ENCODE measurements around the gene HMGCS2.
A peak's percentile ranks its signal among the peaks of the same experiment; 100 is the strongest.

The HMGCS2 gene

GRCh38 chr1:119773711-119774241 is 5.1 kb upstream of the HMGCS2 start:
- no peak for TF ChIP-seq CTCF (IDR thresholded peaks at IDR 0.05; ENCODE audit: insufficient read depth, low read depth, low read length, missing control alignments)
- H3K4me3 ChIP-seq (ENCODE audit: low read length), result no peak overlapping the region
- DNase-seq (ENCODE audit: low read depth), result peak; percentile 56

DNA sequence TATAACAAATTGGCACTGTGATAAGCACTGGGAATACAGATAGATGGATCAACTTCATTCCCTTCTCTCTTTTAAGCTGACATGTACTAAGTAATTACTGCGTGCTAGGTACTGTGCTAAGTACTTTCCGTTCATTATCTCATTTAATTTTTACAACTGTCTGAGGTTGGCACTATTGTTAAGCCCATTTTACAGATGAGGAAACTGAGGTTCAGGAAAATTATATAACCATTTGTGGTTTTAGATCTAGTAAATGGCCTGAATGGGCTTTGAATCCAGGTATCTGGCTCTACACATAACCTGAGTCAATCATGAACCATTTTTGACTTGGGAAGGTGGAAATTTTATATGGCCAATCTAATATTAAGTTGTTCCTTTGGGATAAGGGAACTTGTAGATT is 3.6 kb upstream of the HMGCS2 start:
- no peak for TF ChIP-seq CTCF (IDR thresholded peaks at IDR 0.05; ENCODE audit: insufficient read depth, low read depth, low read length, missing control alignments)
- DNase-seq (ENCODE audit: low read depth), result no peak
- no peak overlapping the region for H3K4me3 ChIP-seq (ENCODE audit: low read length)

DNA sequence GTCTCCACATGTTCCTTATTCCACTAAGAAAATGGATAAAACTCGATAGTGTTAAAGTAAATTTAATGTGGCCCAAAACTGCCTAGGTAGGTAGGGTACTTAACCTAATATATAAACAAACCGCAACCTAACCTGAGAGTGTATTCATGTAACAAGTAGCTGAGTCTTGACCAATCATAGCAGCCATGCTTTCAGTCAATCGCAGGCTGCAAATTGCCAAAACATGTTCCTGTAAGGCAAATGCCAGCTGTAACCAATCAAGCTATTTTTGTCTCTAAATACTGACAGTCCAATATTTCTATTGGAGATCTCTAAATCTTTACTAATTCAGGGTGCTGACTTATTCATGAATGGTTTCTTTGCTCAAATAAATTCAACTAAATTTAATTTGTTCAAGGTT is 3.1 kb upstream of the HMGCS2 start:
- no peak for DNase-seq (ENCODE audit: low read depth)
- no peak overlapping the region for H3K4me3 ChIP-seq (ENCODE audit: low read length)
- TF ChIP-seq CTCF (IDR thresholded peaks at IDR 0.05; ENCODE audit: insufficient read depth, low read depth, low read length, missing control alignments), result no peak

GRCh38 chr1:119771016-119771415 is 2.3 kb upstream of the HMGCS2 start:
- H3K4me3 ChIP-seq (ENCODE audit: low read length), result no peak overlapping the region
- no peak for TF ChIP-seq CTCF (IDR thresholded peaks at IDR 0.05; ENCODE audit: insufficient read depth, low read depth, low read length, missing control alignments)
- no peak for DNase-seq (ENCODE audit: low read depth)

GRCh38 chr1:119767486-119767885 is 1.2 kb downstream of the HMGCS2 start:
- H3K4me3 ChIP-seq (ENCODE audit: low read length), result no peak overlapping the region
- DNase-seq (ENCODE audit: low read depth), result no peak
- TF ChIP-seq CTCF (IDR thresholded peaks at IDR 0.05; ENCODE audit: insufficient read depth, low read depth, low read length, missing control alignments), result no peak

GRCh38 chr1:119766374-119766794 is 2.3 kb downstream of the HMGCS2 start:
- TF ChIP-seq CTCF (IDR thresholded peaks at IDR 0.05; ENCODE audit: insufficient read depth, low read depth, low read length, missing control alignments), result no peak
- H3K4me3 ChIP-seq (ENCODE audit: low read length), result no peak overlapping the region
- DNase-seq (ENCODE audit: low read depth), result no peak

- no peak for TF ChIP-seq CTCF (IDR thresholded peaks at IDR 0.05; ENCODE audit: insufficient read depth, low read depth, low read length, missing control alignments)
- no peak for DNase-seq (ENCODE audit: low read depth)
These were observed 4.5 kb downstream of the HMGCS2 start for GRCh38 chr1:119764220-119764619.

More at GRCh38 chr1:119764220-119764619, 4.5 kb downstream of the HMGCS2 start:
- no peak overlapping the region for H3K4me3 ChIP-seq (ENCODE audit: low read length)

Data from epithelial cell of esophagus (primary cell).